ENCODE data around the gene TTC13. TPM values are rescaled to one million over a fixed set of nuclear protein-coding genes. Genes with fewer than 3 reads are reported as not detected.

The TTC13 gene
- total RNA-seq, 1 experiment from 2014 or later, result 12.3 TPM

DNA sequence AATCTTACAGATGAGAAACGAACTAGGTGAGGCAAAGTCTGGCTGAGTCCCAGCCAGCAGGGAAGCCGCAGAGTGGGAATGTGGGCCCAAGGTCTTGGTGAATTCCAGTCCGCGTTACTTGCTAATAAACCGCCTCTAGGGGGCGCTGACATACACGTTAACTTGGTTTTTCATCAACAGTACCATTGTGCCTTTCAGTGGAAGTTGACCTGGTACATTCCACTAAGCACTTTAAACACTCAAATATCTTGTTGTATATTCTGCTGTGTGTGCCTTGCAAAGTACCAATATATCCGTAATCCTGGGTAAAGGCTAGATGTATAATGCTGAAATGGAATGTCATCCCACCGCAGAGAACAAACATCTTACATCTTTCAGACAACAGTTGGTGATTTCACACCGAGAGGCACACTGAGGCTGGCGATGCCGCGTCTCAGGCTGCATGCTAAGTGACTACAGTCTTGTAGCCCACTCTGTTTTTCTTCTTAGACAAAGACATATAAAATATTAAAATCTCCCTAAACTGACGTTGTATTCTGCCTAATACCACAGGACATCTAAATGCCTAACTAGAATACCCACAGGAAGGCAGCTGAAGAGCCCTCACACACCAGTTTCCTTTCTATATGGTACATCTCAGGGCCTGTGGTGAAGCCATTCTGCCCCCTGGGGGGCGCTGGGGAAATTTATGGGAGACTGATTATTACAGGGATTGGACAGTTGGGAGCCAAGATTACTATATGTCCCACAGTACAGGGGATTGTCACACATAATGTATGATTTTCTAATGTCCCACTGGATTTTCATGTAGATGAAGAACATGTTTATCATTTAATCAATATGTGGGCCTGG is 61.2 kb downstream of the TTC13 start:
- H3K4me2 ChIP-seq (ENCODE audit: low read length), result no peak overlapping the region
- peak; percentile 88 for ATAC-seq

More for the DNA sequence above, 61.2 kb downstream of the TTC13 start:
- RAD21 ChIA-PET (ENCODE audit: low non-redundant PET in 1 of 2, low total read pairs in 2 of 2, uncharacterized antibody in 2 of 2, unreplicated experiment in 2 of 2), result no interaction called here
- CTCF ChIA-PET, result no interaction called here
- no peak overlapping the region for H3K27ac ChIP-seq (ENCODE audit: low read depth, low read length)
- no peak for TF ChIP-seq FOSL1 (IDR thresholded peaks at IDR 0.05; ENCODE audit: low read depth)
- TF ChIP-seq CBX3 (IDR thresholded peaks at IDR 0.05; ENCODE audit: low read depth), result 0 out of 2 replicates have a peak, but pooled peaks have one; percentile 21
- TF ChIP-seq, protein P1, sequence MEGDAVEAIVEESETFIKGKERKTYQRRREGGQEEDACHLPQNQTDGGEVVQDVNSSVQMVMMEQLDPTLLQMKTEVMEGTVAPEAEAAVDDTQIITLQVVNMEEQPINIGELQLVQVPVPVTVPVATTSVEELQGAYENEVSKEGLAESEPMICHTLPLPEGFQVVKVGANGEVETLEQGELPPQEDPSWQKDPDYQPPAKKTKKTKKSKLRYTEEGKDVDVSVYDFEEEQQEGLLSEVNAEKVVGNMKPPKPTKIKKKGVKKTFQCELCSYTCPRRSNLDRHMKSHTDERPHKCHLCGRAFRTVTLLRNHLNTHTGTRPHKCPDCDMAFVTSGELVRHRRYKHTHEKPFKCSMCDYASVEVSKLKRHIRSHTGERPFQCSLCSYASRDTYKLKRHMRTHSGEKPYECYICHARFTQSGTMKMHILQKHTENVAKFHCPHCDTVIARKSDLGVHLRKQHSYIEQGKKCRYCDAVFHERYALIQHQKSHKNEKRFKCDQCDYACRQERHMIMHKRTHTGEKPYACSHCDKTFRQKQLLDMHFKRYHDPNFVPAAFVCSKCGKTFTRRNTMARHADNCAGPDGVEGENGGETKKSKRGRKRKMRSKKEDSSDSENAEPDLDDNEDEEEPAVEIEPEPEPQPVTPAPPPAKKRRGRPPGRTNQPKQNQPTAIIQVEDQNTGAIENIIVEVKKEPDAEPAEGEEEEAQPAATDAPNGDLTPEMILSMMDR (IDR thresholded peaks at IDR 0.05 in 2 of 3, conservative IDR thresholded peaks at IDR 0.05 in 1 of 3; ENCODE audit: borderline replicate concordance in 1 of 3, insufficient read depth in 1 of 3, low read depth in 2 of 3, low read length in 2 of 3), result peak; percentile 55 to 79 (median 71); a peak in 5 of 6 replicates
- TF ChIP-seq RAD21 (IDR thresholded peaks at IDR 0.05; ENCODE audit: low read depth), result peak; percentile 67
- H4K20me1 ChIP-seq (ENCODE audit: insufficient read depth), result no peaks in the 10 kb centered on the region
- H3K4me3 ChIP-seq (replicated peaks in 1 of 2; ENCODE audit: low read depth in 1 of 2, low read length in 2 of 2), result no peak overlapping the region
- H3K27me3 ChIP-seq (ENCODE audit: insufficient read depth, low read length), result no peaks in the 10 kb centered on the region
- intact Hi-C loops (cut with micrococcal nuclease), result loop anchor here (1.0 to 5.0 kb wide), 3 partner anchors 120 to 294 kb away; no protein-coding TSS in a partner anchor
- BruUV-seq (replicated peaks), result no TSS peak
- peaks cover 0 to 3% of the 10 kb centered on the region in 2 experiments; a peak in 2 of 4 replicates for H3K36me3 ChIP-seq (ENCODE audit: control insufficient read depth in 1 of 2, insufficient read depth in 2 of 2, low read length in 2 of 2)
- POLR2A ChIA-PET, result no interaction called here
- H3K79me2 ChIP-seq (ENCODE audit: insufficient read depth, low read length), result no peaks in the 10 kb centered on the region
- H3K9ac ChIP-seq (ENCODE audit: low read length), result no peak overlapping the region
- DNase-seq (ENCODE audit: low read depth, low spot score), result peak; percentile 62
- H3K9me3 ChIP-seq (ENCODE audit: control insufficient read depth in 1 of 2, insufficient read depth in 1 of 2, low read depth in 1 of 2, low read length in 2 of 2), result no peaks in the 10 kb centered on the region
- H3K4me1 ChIP-seq (ENCODE audit: control insufficient read depth in 1 of 2, insufficient read depth in 2 of 2, low read length in 2 of 2), result peaks cover 0 to 6% of the 10 kb centered on the region in 2 experiments; a peak in 1 of 4 replicates
- H2AFZ ChIP-seq (ENCODE audit: low read depth, low read length, poor library complexity, severe bottlenecking), result no peak overlapping the region
- H3K9me2 ChIP-seq (ENCODE audit: insufficient read depth), result no peaks in the 10 kb centered on the region
